Heart right ventricle (tissue), 16 donors: Measurements from ENCODE around the gene CNOT3. TPM values are rescaled to one million over a fixed set of nuclear protein-coding genes. Genes with fewer than 3 reads are reported as not detected.
"Not testable (repeated sequence)": the region's sequence is repeated elsewhere in the genome, so short reads cannot be mapped to it uniquely, and the experiment has no call there.

Experiments used
- ATAC-seq, 8 donors: fragments of 200-7000 bp; cut with Tn5 transposase; one replicate each; pipeline ENCODE4 v1.9.1; 2020; ENCODE audit warnings: mild to moderate bottlenecking in 8 of 8, moderate library complexity in 8 of 8, moderate number of reproducible peaks in 1 of 8
- DNase-seq, 2 donors: peaks; one replicate each; pipeline ENCODE4 v3.0.0-alpha.2; 2020
- H3K27ac ChIP-seq, 10 donors: fragments of 200-600 bp; sonication (generic) in 2 of 10; one replicate each; pipeline versions ENCODE4 v1.5.0 to v1.8.0; 2020 to 2022; ENCODE audit warnings: mild to moderate bottlenecking in 3 of 10
- H3K27me3 ChIP-seq, 7 donors: fragments of 200-600 bp; one replicate each; pipeline ENCODE4 v1.8.0; 2021 to 2022; ENCODE audit warnings: mild to moderate bottlenecking in 2 of 7
- H3K36me3 ChIP-seq, 9 donors: fragments of 200-600 bp; sonication (generic) in 1 of 9; one replicate each; pipeline versions ENCODE4 v1.5.0 to v1.8.0; 2020 to 2022; ENCODE audit warnings: mild to moderate bottlenecking in 2 of 9
- H3K4me1 ChIP-seq, 9 donors: fragments of 200-600 bp; sonication (generic) in 1 of 9; one replicate each; pipeline versions ENCODE4 v1.5.0 to v1.8.0; 2020 to 2022; ENCODE audit warnings: mild to moderate bottlenecking in 4 of 9
- H3K4me3 ChIP-seq, 10 donors: fragments of 200-600 bp; sonication (generic) in 2 of 10; one replicate each; pipeline versions ENCODE4 v1.5.0 to v1.8.0; 2020 to 2022; ENCODE audit warnings: mild to moderate bottlenecking in 7 of 10, moderate library complexity in 2 of 10
- H3K9me3 ChIP-seq, 11 donors: fragments of 200-600 bp in 10 of 11; sonication (generic) in 2 of 11; one replicate each; pipeline versions ENCODE4 v1.5.0 to v1.8.0; 2013 to 2022; ENCODE audit warnings: mild to moderate bottlenecking in 2 of 11, control low read depth in 1 of 11, moderate library complexity in 1 of 11
- WGBS, 2 donors: extraction: QIAGEN DNeasy Blood & Tissue Kit; methylation state at CpG; one replicate each; pipeline ENCODE4 v1.1.7; 2013; ENCODE audit warnings: inconsistent platforms in 1 of 2; 5-methylcytosine and 5-hydroxymethylcytosine counted together
- intact Hi-C, 10 donors: fragments of 100-400 bp; cut with DNase I; formaldehyde crosslinking; loops; one replicate each; pipeline versions ENCODE4 v1.11.1 to v1.14.2; 2022
- polyA plus RNA-seq, 2 donors: library from polyadenylated mRNA; stranded (reverse); fragments of 200-250 nt; gene quantifications; one replicate each; pipeline ENCODE4 v1.2.3, GENCODE V29; 2013
- total RNA-seq, 10 donors: library from RNA; stranded (reverse); fragmentation: NEBNext Ultra II Directional in 3 of 10; extraction: Animal tissue kit (Norgen Biotek cat#: 25700) in 3 of 10; gene quantifications; one replicate each; pipeline versions ENCODE4 v1.2.1 to v1.2.4, GENCODE V29; 2021 to 2023
- TF ChIP-seq, protein P1 (sequence below), 9 donors: fragments of 200-600 bp; sonication (generic) in 2 of 9; IDR thresholded peaks; one replicate each; pipeline versions ENCODE4 v1.5.0 to v1.8.0; 2021 to 2022; ENCODE audit warnings: antibody characterized with exemption in 9 of 9, mild to moderate bottlenecking in 5 of 9, moderate library complexity in 1 of 9
- donor health status: Arrhythmogenic right ventricular cardiomyopathy.
- donor health status: ischemic (EF 13 %, LVEDD 7.1; RV severe dilation, severe dysfunction).
- donor health status: healthy with polysubstance abuse.
- donor health status: DM: no; HTN: yes; CAD: no.
- donor health status: DM: no; HTN: no; CAD: no.
- donor health status: ischemic (EF 25% LVEDD 6.9; RV normal size, moderate dysfunction).
- donor health status: ischemic (EF 25% LVEDD 5.7; RV mildly dilated, moderate dysfunction).
- donor health status: healthy.
- donor health status: DM: yes; HTN: yes; CAD: no.
- donor health status: Ischemic cardiomyopathy.
- donor health status: ischemic (EF 35%, LVEDD 5.7; RV mildly dilated, moderate dysfunction).
- donor health status: nonischemic (EF 11% LVEDD 7.7; RV severe dilation, severe dysfunction).
- donor health status: DM: yes; HTN: yes; CAD: no.
- donor health status: PGD.
- donor health status: ischemic (EF 29% LVEDD 5.4; RV normal size, mild dysfunction).
- donor health status: nonischemic (EF 23%, LVEDD 6.1; RV moderate dilation, normal function).

CNOT3 gene
- total and polyA plus RNA-seq, 12 donors, result 14.5 to 27.8 (median 20.9) TPM

DNA sequence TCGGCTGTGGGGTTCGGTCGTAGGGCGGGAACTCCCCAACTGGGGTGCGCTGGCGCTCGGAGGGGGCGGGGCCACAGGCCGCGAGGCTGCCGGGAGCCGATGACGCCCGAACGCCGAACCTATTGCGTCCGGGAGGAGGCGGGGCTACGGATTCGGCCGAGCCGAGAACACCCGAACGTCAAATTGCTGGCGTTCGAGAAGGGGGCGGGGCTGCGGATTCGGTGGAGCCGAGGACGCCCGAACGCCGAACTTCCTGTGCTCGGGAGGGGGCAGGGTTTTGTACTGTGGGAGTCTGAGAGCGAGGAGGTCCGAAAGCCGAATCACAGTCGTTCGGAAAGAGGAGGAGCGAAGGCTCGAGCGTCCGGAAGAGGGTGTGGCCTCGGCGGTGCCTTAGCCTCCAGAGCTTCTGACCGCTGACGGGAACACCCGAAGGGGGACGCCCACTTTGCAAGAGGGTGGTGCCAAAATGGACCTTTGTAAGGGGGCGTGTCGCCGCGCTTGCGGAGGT lies 53.0 kb downstream of the CNOT3 start:
- no peaks in the 10 kb centered on the region for H3K9me3 ChIP-seq
- peaks cover 10 to 30% (median 22%) of the 10 kb centered on the region in 9 donors for H3K4me1 ChIP-seq
- H3K27me3 ChIP-seq, result no peaks in the 10 kb centered on the region
- intact Hi-C loops, result loop anchor here in 3 of 10 donors (1.0 kb wide), 2 partner anchors 9 to 10 kb away; partner anchors contain the start of gene RPS9 (in 2 of the 3)
- ATAC-seq (peak; percentile 78 to 89 (median 82)), DNase-seq (peak; percentile 99 to 100)
- H3K4me3 ChIP-seq, result peak overlapping the region; percentile 77 to 95 (median 86)
- peak overlapping the region; percentile 92 to 100 (median 96) for H3K27ac ChIP-seq
- peaks cover 0 to 50% (median 8%) of the 10 kb centered on the region in 9 donors for H3K36me3 ChIP-seq
- TF ChIP-seq, protein P1, sequence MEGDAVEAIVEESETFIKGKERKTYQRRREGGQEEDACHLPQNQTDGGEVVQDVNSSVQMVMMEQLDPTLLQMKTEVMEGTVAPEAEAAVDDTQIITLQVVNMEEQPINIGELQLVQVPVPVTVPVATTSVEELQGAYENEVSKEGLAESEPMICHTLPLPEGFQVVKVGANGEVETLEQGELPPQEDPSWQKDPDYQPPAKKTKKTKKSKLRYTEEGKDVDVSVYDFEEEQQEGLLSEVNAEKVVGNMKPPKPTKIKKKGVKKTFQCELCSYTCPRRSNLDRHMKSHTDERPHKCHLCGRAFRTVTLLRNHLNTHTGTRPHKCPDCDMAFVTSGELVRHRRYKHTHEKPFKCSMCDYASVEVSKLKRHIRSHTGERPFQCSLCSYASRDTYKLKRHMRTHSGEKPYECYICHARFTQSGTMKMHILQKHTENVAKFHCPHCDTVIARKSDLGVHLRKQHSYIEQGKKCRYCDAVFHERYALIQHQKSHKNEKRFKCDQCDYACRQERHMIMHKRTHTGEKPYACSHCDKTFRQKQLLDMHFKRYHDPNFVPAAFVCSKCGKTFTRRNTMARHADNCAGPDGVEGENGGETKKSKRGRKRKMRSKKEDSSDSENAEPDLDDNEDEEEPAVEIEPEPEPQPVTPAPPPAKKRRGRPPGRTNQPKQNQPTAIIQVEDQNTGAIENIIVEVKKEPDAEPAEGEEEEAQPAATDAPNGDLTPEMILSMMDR (IDR thresholded peaks at IDR 0.05), result no peak
- 0 to 1% methylated on average over 56 of the region's 56 CpGs for WGBS, 2 donors

DNA sequence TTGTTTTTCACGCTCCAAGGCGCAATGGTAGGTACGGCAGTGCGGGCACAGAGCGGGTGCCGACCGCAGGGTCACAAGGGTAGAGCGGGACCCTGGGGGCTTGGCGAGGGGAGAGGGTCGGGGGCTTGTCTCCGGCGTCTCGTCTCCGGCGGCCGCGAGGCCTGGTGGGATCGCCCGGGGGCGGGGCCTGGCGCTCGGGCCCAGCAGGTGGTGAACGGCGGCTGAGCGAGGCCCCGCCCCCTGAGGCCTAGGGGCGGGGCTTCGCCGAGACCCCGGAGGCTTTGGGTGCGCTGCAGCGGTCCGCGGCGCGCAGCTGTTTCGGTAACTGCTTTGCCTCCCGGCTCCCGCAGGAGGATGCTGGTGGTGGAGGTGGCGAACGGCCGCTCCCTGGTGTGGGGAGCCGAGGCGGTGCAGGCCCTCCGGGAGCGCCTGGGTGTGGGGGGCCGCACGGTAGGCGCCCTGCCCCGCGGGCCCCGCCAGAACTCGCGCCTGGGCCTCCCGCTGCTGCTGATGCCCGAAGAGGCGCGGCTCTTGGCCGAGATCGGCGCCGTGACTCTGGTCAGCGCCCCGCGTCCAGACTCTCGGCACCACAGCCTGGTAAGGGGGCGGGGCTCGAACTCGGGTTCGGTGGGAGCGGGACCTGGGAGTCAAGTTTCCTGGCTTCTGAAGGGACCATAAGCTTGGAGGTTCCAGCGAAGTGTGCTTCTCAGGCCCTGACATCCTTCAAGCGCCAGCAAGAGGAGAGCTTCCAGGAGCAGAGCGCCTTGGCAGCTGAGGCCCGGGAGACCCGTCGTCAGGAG lies 53.6 kb downstream of the CNOT3 start, which contains the start of gene TSEN34:
TSEN34 (plus strand) TSS at position 298 of the 800 bp plus-strand sequence; CDS start at position 355, 57 bp downstream.
- intact Hi-C loops, result loop anchor here in 3 of 10 donors (1.0 kb wide), 2 partner anchors 8 to 9 kb away; partner anchors contain the start of gene RPS9 (in 2 of the 3)
- peak in 1 of 2 donors; percentile 90 for DNase-seq

DNA sequence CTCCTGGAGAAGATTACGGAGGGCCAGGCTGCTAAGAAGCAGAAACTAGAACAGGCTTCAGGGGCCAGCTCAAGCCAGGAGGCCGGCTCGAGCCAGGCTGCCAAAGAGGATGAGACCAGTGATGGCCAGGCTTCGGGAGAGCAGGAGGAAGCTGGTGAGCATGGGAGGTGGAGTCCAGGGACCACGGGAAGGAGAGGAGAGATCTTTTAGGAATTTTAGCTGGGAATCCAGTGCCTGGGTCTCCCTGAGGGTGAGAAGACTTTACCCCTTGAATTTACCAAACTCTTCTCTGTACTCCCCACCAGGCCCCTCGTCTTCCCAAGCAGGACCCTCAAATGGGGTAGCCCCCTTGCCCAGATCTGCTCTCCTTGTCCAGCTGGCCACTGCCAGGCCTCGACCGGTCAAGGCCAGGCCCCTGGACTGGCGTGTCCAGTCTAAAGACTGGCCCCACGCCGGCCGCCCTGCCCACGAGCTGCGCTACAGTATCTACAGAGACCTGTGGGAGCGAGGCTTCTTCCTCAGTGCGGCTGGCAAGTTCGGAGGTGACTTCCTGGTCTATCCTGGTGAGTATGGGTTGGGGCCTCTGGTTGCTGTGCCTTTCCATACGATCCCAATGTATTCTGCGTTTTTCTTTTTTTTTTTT lies 54.4 kb downstream of the CNOT3 start:
- no peak for DNase-seq
- 67% methylated on average over 19 of the region's 19 CpGs for WGBS, 2 donors
- Histone ChIP-seq H3K27me3 (no peaks in the 10 kb centered on the region), H3K4me3 (peak overlapping the region; percentile 77 to 95 (median 86)), H3K9me3 (no peaks in the 10 kb centered on the region), H3K27ac (peak overlapping the region; percentile 92 to 100 (median 96)), H3K4me1 (peaks cover 10 to 30% (median 22%) of the 10 kb centered on the region in 9 donors), H3K36me3 (peaks cover 0 to 43% (median 8%) of the 10 kb centered on the region in 9 donors)
- TF ChIP-seq, protein P1 (IDR thresholded peaks at IDR 0.05), result no peak
- intact Hi-C loops, result loop anchor here in 3 of 10 donors (1.0 kb wide), 2 partner anchors 7 to 8 kb away; partner anchors contain the start of gene RPS9 (in 2 of the 3)
- ATAC-seq, result no peak

More for the DNA sequence above, 53.6 kb downstream of the CNOT3 start, which contains the start of gene TSEN34:
- peak within 1 kb of the TSS; percentile 77 to 95 (median 86) for H3K4me3 ChIP-seq
- TF ChIP-seq, protein P1 (IDR thresholded peaks at IDR 0.05), result no peak
- peak within 1 kb of the TSS; percentile 92 to 100 (median 96) for H3K27ac ChIP-seq
- peak; percentile 28 to 59 (median 42) for ATAC-seq
- H3K36me3 ChIP-seq, result peaks cover 0 to 47% (median 8%) of the 10 kb centered on the region in 9 donors
- H3K27me3 ChIP-seq, result no peaks in the 10 kb centered on the region
- no peaks in the 10 kb centered on the region for H3K9me3 ChIP-seq
- H3K4me1 ChIP-seq, result peaks cover 10 to 30% (median 22%) of the 10 kb centered on the region in 9 donors
- WGBS, 2 donors, result 1 to 2% methylated on average over 69 to 77 of the region's 77 CpGs

DNA sequence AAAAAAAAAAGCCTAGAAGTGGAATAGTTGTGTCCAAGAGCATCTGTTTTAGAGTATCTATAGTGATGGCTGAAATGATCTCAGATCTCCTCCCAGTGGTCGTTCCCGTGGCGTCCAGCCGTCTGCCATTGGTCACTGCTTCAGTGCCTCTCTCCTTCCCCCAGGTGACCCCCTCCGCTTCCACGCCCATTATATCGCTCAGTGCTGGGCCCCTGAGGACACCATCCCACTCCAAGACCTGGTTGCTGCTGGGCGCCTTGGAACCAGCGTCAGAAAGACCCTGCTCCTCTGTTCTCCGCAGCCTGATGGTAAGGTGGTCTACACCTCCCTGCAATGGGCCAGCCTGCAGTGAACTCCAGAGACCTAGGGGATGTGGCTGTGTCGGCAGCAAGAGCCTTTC lies 55.4 kb downstream of the CNOT3 start:
- no peak for DNase-seq
- TF ChIP-seq, protein P1 (IDR thresholded peaks at IDR 0.05), result no peak

DNA sequence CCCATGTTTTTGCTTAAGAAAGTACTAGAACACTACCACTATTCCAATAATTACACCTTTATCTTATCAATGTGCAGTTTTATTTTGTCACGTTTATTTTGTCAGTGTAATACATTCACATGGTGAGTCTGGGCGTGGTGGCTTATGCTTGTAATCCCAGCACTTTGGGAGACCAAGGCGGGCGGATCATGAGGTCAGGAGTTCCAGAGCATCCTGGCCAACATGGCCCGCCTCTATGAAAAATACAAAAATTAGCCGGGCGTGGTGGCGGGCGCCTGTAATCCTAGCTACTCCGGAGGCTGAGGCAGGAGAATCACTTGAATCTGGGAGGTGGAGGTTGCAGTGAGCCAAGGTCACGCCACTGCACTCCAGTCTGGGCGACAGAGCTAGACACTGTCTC lies 56.9 kb downstream of the CNOT3 start:
- DNase-seq, result not testable (repeated sequence)

More for the DNA sequence above, 55.4 kb downstream of the CNOT3 start:
- intact Hi-C loops, result no loop called here
- peaks cover 10 to 25% (median 21%) of the 10 kb centered on the region in 9 donors for H3K4me1 ChIP-seq
- no peak overlapping the region for H3K27ac ChIP-seq
- H3K27me3 ChIP-seq, result no peaks in the 10 kb centered on the region
- peaks cover 0 to 37% (median 8%) of the 10 kb centered on the region in 9 donors for H3K36me3 ChIP-seq
- H3K4me3 ChIP-seq, result no peak overlapping the region
- ATAC-seq, result no peak
- 95 to 97% methylated on average over 11 of the region's 11 CpGs for WGBS, 2 donors
- H3K9me3 ChIP-seq, result no peaks in the 10 kb centered on the region

More for the DNA sequence above, 56.9 kb downstream of the CNOT3 start:
- Histone ChIP-seq H3K36me3 (peaks cover 0 to 37% (median 8%) of the 10 kb centered on the region in 9 donors), H3K4me1 (peaks cover 10 to 14% (median 13%) of the 10 kb centered on the region in 9 donors)
- intact Hi-C loops, H3K27me3 ChIP-seq, H3K27ac ChIP-seq, ATAC-seq, H3K9me3 ChIP-seq, H3K4me3 ChIP-seq: not testable (repeated sequence)
- whole genome bisulfite sequencing, 2 donors, result 94 to 96% methylated on average over 12 of the region's 12 CpGs
